ENCODE results near the gene SASH1.
"Not testable (repeated sequence)": the region's sequence is repeated elsewhere in the genome, so short reads cannot be mapped to it uniquely, and the experiment has no call there.

The SASH1 gene

GRCh38 chr6:148329596-148330381 is 12.8 kb upstream of the SASH1 start:
- no peak for DNase-seq

GRCh38 chr6:148332088-148332487 is 10.6 kb upstream of the SASH1 start:
- no peak for DNase-seq

GRCh38 chr6:148336901-148337300 is 5.7 kb upstream of the SASH1 start:
- DNase-seq: no peak

- DNase-seq: no peak
Measured at GRCh38 chr6:148339766-148340165, 2.9 kb upstream of the SASH1 start.

- no peak for DNase-seq
Measured at GRCh38 chr6:148340586-148341297, 1.9 kb upstream of the SASH1 start.

- DNase-seq: peak in 1 of 2 experiments; percentile 86
Measured at GRCh38 chr6:148342100-148342349, 613 bp upstream of the SASH1 start.

- DNase-seq: peak in 1 of 2 experiments; percentile 27
Measured at GRCh38 chr6:148343047-148343782, 577 bp downstream of the SASH1 start.

GRCh38 chr6:148345176-148345575 is 2.5 kb downstream of the SASH1 start:
- DNase-seq: peak in 1 of 2 experiments; percentile 42

- DNase-seq: no peak
Measured at GRCh38 chr6:148345578-148345977, 2.9 kb downstream of the SASH1 start.

- DNase-seq: no peak
Measured at GRCh38 chr6:148346681-148347440, 4.2 kb downstream of the SASH1 start.

- no peak for DNase-seq
Measured at GRCh38 chr6:148347441-148348054, 4.9 kb downstream of the SASH1 start.

GRCh38 chr6:148348335-148348734 is 5.7 kb downstream of the SASH1 start:
- no peak for DNase-seq

GRCh38 chr6:148348778-148349177 is 6.1 kb downstream of the SASH1 start:
- DNase-seq: no peak

- no peak for DNase-seq
Measured at GRCh38 chr6:148349466-148349865, 6.8 kb downstream of the SASH1 start.

- no peak for DNase-seq
Measured at GRCh38 chr6:148351309-148351708, 8.7 kb downstream of the SASH1 start.

GRCh38 chr6:148352421-148352820 is 9.8 kb downstream of the SASH1 start:
- DNase-seq: not testable (repeated sequence)

GRCh38 chr6:148358196-148358785 is 15.7 kb downstream of the SASH1 start:
- no peak for DNase-seq

- DNase-seq: no peak
Measured at GRCh38 chr6:148359228-148359627, 16.6 kb downstream of the SASH1 start.

- no peak for DNase-seq
Measured at GRCh38 chr6:148364056-148364824, 21.6 kb downstream of the SASH1 start.

GRCh38 chr6:148365041-148365440 is 22.4 kb downstream of the SASH1 start:
- DNase-seq: no peak

- peak in 1 of 2 experiments; percentile 59 for DNase-seq
Measured at GRCh38 chr6:148367411-148368024, 24.9 kb downstream of the SASH1 start.
